Panc1 (cell line): ENCODE measurements around the gene YAP1. TPM values are rescaled to one million over a fixed set of nuclear protein-coding genes. Genes with fewer than 3 reads are reported as not detected.

Experiments
- ATAC-seq: fragments of 200-7000 bp; cut with Tn5 transposase; 2 replicates; pipeline ENCODE4 v1.9.1; 2020; ENCODE audit warnings: mild to moderate bottlenecking, moderate library complexity
- BruUV-seq: library from RNA; stranded (reverse); fragments of 400-500 nt; replicated peaks from 2 replicates; lab custom pipeline; 2021; lab: Mats Ljungman, UMichigan
- CTCF ChIA-PET: fragments of 300-600 bp; sonication (Branson Sonifier 250); formaldehyde crosslinking; loops from one replicate; lab custom pipeline; 2022; ENCODE audit warnings: antibody characterized with exemption; lab: Charles Lee
- POLR2A ChIA-PET: fragments of 300-600 bp; sonication (Branson Sonifier 250); formaldehyde crosslinking; loops from one replicate; lab custom pipeline; 2022; ENCODE audit warnings: antibody characterized with exemption; lab: Charles Lee
- DNase-seq: peaks from one replicate; pipeline ENCODE4 v3.0.0-alpha.2; 2010; ENCODE audit warnings: low read depth, low spot score
- H3K27ac ChIP-seq: 2 replicates; pipeline ENCODE4 v1.5.1; 2011; ENCODE audit warnings: mild to moderate bottlenecking, low read length, inconsistent platforms
- H3K27me3 ChIP-seq: fragments of 200-500 bp; sonication (Bioruptor generic); 2 replicates; pipeline ENCODE4 v1.6.0; 2014; ENCODE audit warnings: low read length, inconsistent platforms; ENCODE audit not compliant: control insufficient read depth, insufficient read depth
- H3K36me3 ChIP-seq: fragments of 200-500 bp; sonication (Bioruptor generic); 2 replicates; pipeline ENCODE4 v1.5.1; 2014; ENCODE audit warnings: inconsistent platforms, mild to moderate bottlenecking, low read length, moderate library complexity; ENCODE audit not compliant: control insufficient read depth, insufficient read depth
- H3K4me1 ChIP-seq: 2 replicates; pipeline ENCODE4 v1.5.1; 2011; ENCODE audit warnings: inconsistent platforms, mild to moderate bottlenecking, low read length, moderate library complexity; ENCODE audit not compliant: control insufficient read depth, insufficient read depth
- H3K4me3 ChIP-seq, 2 experiments: 2 replicates each; pipeline ENCODE4 v1.5.1; 2011 to 2012; ENCODE audit warnings: low read depth in 2 of 2, low read length in 2 of 2, mild to moderate bottlenecking in 2 of 2, inconsistent platforms in 1 of 2, moderate library complexity in 1 of 2
- H3K9me3 ChIP-seq: fragments of 200-500 bp; sonication (Bioruptor generic); 2 replicates; pipeline ENCODE4 v1.5.1; 2014; ENCODE audit warnings: low read depth, mild to moderate bottlenecking, inconsistent platforms, low read length, moderate library complexity; ENCODE audit not compliant: control insufficient read depth, insufficient read depth
- POLR2AphosphoS5 ChIP-seq: IDR thresholded peaks from 2 replicates; pipeline ENCODE4 v1.6.1; 2012; ENCODE audit warnings: mild to moderate bottlenecking, low read depth, low read length, moderate library complexity
- in situ Hi-C: cut with HindIII; loops from 2 replicates; pipeline ENCODE4 v1.10.0; 2016; ENCODE audit warnings: low sequenced_read_pairs, low pct_unique_long_range_greater_than_20kb
- intact Hi-C: fragments of 100-400 bp; cut with micrococcal nuclease; formaldehyde crosslinking; loops from one replicate; pipeline ENCODE4 v1.10.0; 2022; ENCODE audit not compliant: unreplicated experiment
- total RNA-seq: library from RNA; stranded (reverse); gene quantifications from one replicate; pipeline ENCODE4 v1.2.1, GENCODE V29; 2021; ENCODE audit not compliant: unreplicated experiment
- TF ChIP-seq, protein P1 (sequence below), 2 experiments: IDR thresholded peaks; 2 replicates each; pipeline ENCODE4 v1.6.1; 2011 to 2012; ENCODE audit warnings: low read depth in 2 of 2, control low read depth in 1 of 2, low read length in 1 of 2, mild to moderate bottlenecking in 1 of 2, moderate library complexity in 1 of 2; ENCODE audit not compliant: insufficient read depth in 1 of 2

The YAP1 gene
- total RNA-seq, 1 experiment from 2014 or later: 158 TPM

DNA sequence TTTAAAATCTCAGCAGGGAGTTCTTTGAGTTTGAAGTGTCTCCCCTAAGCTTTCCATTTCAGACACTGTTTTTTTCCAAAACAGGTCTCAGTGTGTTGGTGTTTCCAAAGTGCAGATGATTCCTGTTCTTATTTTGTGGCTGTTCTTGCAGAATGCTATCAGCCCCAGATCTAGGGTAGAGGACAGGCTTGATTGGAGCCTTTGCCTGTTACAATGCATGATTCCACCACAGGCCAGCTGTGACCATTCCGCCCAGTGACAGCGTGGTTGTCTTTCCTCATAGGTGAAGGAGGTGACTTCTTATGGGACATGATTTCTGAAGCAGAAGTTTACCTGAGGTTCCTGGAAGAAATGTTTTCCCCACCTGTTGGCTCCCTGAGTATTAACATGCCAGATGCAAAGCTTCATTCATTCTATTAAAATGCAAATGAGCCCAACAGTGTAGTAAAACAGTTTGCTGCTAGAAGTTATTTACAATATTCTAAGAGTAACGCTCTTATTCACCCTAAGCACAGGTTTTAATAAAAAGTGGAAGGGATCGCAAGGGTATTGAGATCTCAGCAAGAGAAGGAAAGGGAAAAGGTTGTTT, 170.1 kb downstream of the YAP1 start:
- Histone ChIP-seq H3K27ac (peak overlapping the region; percentile 34; the same call in 1 of the 2 replicates), H3K9me3 (no peaks in the 10 kb centered on the region), H3K4me3 (peak overlapping the region in 1 of 2 experiments; percentile 41; a peak in 3 of 4 replicates), H3K27me3 (no peaks in the 10 kb centered on the region), H3K36me3 (no peaks in the 10 kb centered on the region), H3K4me1 (peaks cover 11% of the 10 kb centered on the region)
- in situ Hi-C loops: loop anchor here (5.0 kb wide), 1 partner anchor 42 kb away; no protein-coding TSS in a partner anchor
- TF ChIP-seq, protein P1, sequence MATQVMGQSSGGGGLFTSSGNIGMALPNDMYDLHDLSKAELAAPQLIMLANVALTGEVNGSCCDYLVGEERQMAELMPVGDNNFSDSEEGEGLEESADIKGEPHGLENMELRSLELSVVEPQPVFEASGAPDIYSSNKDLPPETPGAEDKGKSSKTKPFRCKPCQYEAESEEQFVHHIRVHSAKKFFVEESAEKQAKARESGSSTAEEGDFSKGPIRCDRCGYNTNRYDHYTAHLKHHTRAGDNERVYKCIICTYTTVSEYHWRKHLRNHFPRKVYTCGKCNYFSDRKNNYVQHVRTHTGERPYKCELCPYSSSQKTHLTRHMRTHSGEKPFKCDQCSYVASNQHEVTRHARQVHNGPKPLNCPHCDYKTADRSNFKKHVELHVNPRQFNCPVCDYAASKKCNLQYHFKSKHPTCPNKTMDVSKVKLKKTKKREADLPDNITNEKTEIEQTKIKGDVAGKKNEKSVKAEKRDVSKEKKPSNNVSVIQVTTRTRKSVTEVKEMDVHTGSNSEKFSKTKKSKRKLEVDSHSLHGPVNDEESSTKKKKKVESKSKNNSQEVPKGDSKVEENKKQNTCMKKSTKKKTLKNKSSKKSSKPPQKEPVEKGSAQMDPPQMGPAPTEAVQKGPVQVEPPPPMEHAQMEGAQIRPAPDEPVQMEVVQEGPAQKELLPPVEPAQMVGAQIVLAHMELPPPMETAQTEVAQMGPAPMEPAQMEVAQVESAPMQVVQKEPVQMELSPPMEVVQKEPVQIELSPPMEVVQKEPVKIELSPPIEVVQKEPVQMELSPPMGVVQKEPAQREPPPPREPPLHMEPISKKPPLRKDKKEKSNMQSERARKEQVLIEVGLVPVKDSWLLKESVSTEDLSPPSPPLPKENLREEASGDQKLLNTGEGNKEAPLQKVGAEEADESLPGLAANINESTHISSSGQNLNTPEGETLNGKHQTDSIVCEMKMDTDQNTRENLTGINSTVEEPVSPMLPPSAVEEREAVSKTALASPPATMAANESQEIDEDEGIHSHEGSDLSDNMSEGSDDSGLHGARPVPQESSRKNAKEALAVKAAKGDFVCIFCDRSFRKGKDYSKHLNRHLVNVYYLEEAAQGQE (IDR thresholded peaks at IDR 0.05; ENCODE audit: insufficient read depth in 1 of 2, low read depth in 2 of 2, low read length in 1 of 2): no peak
- no peak for TF ChIP-seq POLR2AphosphoS5
- ChIA-PET POLR2A (no interaction called here), CTCF (interaction anchor here (0.9 to 2.0 kb wide), 3 partner anchors 12 to 25 kb away, joined by 3 to 7 read pairs (median 4); no protein-coding TSS in a partner anchor)
- intact Hi-C loops: no loop called here
- ATAC-seq (peak; percentile 77), DNase-seq (no peak)
- BruUV-seq: no TSS peak

Other genes starting within 250 kb of the YAP1 start
- 6.6 TPM for gene CEP126, start 195.4 kb upstream of the YAP1 start, total RNA-seq
- not detected for gene ANGPTL5, start 193.9 kb upstream of the YAP1 start, total RNA-seq
- gene CFAP300, start 63.0 kb upstream of the YAP1 start, total RNA-seq: 6.4 TPM
- gene BIRC3, start 207.0 kb downstream of the YAP1 start, total RNA-seq: 65.4 TPM
- gene BIRC2, start 236.8 kb downstream of the YAP1 start, total RNA-seq: 76.8 TPM